ENCODE results near the gene DLGAP1.

DNA sequence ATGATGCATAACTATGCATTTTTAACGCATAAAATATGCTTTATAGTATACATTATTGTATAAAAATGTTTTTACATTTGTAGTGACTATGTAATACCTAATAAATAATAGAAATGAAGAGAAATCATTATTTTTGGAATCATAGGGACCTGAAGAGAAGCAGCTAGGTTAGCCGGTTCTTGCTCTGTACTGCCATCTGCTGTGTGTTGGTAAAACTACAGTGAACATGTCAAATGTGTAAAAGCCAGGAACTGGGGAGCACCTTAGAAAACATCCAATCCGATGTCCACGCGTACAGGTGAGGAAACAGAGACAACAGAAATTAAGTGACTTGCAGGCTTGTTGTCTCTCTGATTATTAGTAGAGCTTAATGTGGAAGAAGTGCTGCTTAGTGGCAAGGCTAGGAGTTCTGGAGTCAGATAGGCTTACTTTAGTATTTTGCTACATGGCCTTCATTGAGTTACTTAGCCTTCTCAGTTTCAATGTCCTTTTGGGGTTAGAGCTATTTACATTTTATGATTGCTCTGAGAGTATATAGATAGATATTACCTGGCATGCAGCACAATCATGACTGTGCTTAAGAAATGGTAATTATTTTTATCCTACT lies 386.5 kb downstream of the DLGAP1 start:
- TF ChIP-seq ZFP3 (CRISPR knock-in tag; IDR thresholded peaks at IDR 0.05) (no peak), ZNF70 (CRISPR knock-in tag; IDR thresholded peaks at IDR 0.05) (no peak), ZC3H10 (CRISPR knock-in tag; IDR thresholded peaks at IDR 0.05) (no peak), ISL1 (CRISPR knock-in tag; IDR thresholded peaks at IDR 0.05) (no peak), ARNTL (CRISPR knock-in tag; IDR thresholded peaks at IDR 0.05; ENCODE audit: borderline replicate concordance, low read depth) (no peak), RARB (CRISPR knock-in tag; IDR thresholded peaks at IDR 0.05) (no peak), PPARA (CRISPR knock-in tag; IDR thresholded peaks at IDR 0.05; ENCODE audit: borderline replicate concordance) (no peak)
- TF ChIP-seq, protein P1, sequence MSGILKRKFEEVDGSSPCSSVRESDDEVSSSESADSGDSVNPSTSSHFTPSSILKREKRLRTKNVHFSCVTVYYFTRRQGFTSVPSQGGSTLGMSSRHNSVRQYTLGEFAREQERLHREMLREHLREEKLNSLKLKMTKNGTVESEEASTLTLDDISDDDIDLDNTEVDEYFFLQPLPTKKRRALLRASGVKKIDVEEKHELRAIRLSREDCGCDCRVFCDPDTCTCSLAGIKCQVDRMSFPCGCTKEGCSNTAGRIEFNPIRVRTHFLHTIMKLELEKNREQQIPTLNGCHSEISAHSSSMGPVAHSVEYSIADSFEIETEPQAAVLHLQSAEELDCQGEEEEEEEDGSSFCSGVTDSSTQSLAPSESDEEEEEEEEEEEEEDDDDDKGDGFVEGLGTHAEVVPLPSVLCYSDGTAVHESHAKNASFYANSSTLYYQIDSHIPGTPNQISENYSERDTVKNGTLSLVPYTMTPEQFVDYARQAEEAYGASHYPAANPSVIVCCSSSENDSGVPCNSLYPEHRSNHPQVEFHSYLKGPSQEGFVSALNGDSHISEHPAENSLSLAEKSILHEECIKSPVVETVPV (CRISPR knock-in tag; IDR thresholded peaks at IDR 0.05), result no peak
- TF ChIP-seq, protein P2, sequence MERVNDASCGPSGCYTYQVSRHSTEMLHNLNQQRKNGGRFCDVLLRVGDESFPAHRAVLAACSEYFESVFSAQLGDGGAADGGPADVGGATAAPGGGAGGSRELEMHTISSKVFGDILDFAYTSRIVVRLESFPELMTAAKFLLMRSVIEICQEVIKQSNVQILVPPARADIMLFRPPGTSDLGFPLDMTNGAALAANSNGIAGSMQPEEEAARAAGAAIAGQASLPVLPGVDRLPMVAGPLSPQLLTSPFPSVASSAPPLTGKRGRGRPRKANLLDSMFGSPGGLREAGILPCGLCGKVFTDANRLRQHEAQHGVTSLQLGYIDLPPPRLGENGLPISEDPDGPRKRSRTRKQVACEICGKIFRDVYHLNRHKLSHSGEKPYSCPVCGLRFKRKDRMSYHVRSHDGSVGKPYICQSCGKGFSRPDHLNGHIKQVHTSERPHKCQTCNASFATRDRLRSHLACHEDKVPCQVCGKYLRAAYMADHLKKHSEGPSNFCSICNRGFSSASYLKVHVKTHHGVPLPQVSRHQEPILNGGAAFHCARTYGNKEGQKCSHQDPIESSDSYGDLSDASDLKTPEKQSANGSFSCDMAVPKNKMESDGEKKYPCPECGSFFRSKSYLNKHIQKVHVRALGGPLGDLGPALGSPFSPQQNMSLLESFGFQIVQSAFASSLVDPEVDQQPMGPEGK (CRISPR knock-in tag; IDR thresholded peaks at IDR 0.05; ENCODE audit: borderline replicate concordance), result no peak
- TF ChIP-seq, protein P3, sequence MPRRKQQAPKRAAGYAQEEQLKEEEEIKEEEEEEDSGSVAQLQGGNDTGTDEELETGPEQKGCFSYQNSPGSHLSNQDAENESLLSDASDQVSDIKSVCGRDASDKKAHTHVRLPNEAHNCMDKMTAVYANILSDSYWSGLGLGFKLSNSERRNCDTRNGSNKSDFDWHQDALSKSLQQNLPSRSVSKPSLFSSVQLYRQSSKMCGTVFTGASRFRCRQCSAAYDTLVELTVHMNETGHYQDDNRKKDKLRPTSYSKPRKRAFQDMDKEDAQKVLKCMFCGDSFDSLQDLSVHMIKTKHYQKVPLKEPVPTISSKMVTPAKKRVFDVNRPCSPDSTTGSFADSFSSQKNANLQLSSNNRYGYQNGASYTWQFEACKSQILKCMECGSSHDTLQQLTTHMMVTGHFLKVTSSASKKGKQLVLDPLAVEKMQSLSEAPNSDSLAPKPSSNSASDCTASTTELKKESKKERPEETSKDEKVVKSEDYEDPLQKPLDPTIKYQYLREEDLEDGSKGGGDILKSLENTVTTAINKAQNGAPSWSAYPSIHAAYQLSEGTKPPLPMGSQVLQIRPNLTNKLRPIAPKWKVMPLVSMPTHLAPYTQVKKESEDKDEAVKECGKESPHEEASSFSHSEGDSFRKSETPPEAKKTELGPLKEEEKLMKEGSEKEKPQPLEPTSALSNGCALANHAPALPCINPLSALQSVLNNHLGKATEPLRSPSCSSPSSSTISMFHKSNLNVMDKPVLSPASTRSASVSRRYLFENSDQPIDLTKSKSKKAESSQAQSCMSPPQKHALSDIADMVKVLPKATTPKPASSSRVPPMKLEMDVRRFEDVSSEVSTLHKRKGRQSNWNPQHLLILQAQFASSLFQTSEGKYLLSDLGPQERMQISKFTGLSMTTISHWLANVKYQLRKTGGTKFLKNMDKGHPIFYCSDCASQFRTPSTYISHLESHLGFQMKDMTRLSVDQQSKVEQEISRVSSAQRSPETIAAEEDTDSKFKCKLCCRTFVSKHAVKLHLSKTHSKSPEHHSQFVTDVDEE (CRISPR knock-in tag; IDR thresholded peaks at IDR 0.05), result no peak

Measured in SK-N-SH treated with all-trans-retinoic acid at 6 μM for 48 hours (cell line).